Stomach smooth muscle (tissue), 2 donors: ENCODE measurements around the gene NSF.
"Not testable (repeated sequence)": the region's sequence is repeated elsewhere in the genome, so short reads cannot be mapped to it uniquely, and the experiment has no call there.

Experiments
- H3K27ac ChIP-seq: one replicate; pipeline ENCODE4 v1.7.0; 2013; ENCODE audit warnings: mild to moderate bottlenecking, low read length, inconsistent platforms
- H3K27me3 ChIP-seq, 2 donors: one replicate each; pipeline ENCODE4 v1.7.0; 2013; ENCODE audit warnings: low read length in 2 of 2; ENCODE audit not compliant: insufficient read depth in 2 of 2, control insufficient read depth in 1 of 2
- H3K36me3 ChIP-seq, 2 donors: one replicate each; pipeline ENCODE4 v1.7.0; 2013; ENCODE audit warnings: low read length in 2 of 2; ENCODE audit not compliant: control insufficient read depth in 2 of 2, insufficient read depth in 2 of 2
- H3K4me1 ChIP-seq: one replicate; pipeline ENCODE4 v1.7.0; 2013; ENCODE audit warnings: low read length; ENCODE audit not compliant: control insufficient read depth, insufficient read depth
- H3K4me3 ChIP-seq, 2 donors: one replicate each; pipeline ENCODE4 v1.7.0; 2013; ENCODE audit warnings: low read length in 2 of 2
- H3K9ac ChIP-seq, 2 donors: one replicate each; pipeline ENCODE4 v1.7.0; 2013; ENCODE audit warnings: low read length in 2 of 2, mild to moderate bottlenecking in 1 of 2
- H3K9me3 ChIP-seq, 2 donors: one replicate each; pipeline ENCODE4 v1.7.0; 2013; ENCODE audit warnings: low read length in 2 of 2; ENCODE audit not compliant: control insufficient read depth in 2 of 2
- donor health status: healthy.
- donor health status: Pancreatic carcinoma.

Gene NSF

DNA sequence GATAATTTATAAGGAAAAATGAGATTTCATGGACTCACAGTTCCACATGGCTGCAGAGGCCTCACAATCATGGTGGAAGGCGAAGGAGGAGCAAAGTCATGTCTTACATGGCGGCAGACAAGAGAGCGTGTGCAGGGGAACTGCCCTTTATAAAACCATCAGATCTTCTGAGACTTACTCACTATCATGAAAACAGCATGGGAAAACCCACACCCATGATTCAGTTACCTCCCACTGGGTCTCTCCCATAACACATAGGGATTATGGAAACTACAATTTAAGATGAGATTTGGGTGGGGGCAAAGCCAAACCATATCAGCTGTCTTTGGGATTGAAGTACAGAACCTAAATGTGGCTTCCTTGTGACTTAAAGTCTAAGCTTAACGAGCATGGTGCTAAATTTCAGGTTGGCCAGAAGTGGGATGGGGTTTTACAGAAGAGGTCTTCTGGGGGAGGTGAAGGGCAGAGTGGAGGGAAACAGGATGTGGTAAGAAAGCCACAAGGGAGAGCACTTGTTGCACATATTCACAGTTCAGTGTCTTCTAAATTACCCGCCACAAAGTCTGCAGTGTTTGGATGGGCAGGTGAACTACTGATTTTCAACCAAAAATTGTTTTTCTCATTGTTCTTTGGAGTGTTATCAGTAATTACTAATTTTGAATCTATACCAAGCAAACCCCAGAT, 38.4 kb downstream of the NSF start:
- not testable (repeated sequence) for H3K4me1 ChIP-seq, H3K36me3 ChIP-seq, H3K9me3 ChIP-seq, H3K9ac ChIP-seq, H3K27me3 ChIP-seq, H3K4me3 ChIP-seq, H3K27ac ChIP-seq

DNA sequence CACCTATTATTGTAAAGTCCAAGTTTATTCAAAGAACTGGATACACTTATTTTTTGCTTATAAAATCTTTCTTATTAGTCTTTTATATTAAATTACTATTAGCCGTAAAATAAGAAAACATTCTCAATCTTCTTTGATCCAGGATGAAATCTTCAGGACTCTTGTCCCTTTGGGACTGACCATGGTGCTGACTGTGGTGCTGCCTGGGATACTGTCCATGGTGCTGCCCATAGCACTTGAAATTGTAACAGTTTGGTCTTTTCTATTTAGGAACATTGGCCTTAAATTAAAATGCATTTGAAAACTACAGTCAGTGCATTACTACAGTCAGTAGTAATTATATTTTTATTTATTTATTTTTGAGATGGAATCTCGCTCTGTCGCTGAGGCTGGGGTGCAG, 41.7 kb downstream of the NSF start:
- H3K9ac ChIP-seq, H3K27ac ChIP-seq, H3K4me3 ChIP-seq, H3K36me3 ChIP-seq, H3K9me3 ChIP-seq, H3K27me3 ChIP-seq, H3K4me1 ChIP-seq: not testable (repeated sequence)

DNA sequence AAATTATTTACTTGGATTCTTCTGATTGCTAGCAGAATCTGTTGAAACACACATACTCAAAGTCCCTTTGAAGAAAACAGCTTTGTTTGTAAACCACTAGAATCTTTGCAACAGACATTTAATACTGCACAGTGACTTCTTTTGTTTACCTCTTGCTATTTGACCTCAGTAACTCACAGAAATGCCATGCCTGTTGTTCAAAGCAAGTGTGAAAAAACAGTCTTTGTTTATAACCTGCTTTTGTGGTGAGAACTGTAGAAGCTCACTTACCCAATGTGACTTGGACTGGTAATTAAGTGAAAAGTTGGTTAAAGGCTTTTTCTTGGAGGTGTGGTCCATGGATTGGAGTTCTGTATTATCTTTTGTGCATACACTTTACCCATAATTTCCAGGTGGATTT, 44.4 kb downstream of the NSF start:
- H3K36me3 ChIP-seq, H3K4me3 ChIP-seq, H3K4me1 ChIP-seq, H3K27ac ChIP-seq, H3K9me3 ChIP-seq, H3K9ac ChIP-seq, H3K27me3 ChIP-seq: not testable (repeated sequence)

DNA sequence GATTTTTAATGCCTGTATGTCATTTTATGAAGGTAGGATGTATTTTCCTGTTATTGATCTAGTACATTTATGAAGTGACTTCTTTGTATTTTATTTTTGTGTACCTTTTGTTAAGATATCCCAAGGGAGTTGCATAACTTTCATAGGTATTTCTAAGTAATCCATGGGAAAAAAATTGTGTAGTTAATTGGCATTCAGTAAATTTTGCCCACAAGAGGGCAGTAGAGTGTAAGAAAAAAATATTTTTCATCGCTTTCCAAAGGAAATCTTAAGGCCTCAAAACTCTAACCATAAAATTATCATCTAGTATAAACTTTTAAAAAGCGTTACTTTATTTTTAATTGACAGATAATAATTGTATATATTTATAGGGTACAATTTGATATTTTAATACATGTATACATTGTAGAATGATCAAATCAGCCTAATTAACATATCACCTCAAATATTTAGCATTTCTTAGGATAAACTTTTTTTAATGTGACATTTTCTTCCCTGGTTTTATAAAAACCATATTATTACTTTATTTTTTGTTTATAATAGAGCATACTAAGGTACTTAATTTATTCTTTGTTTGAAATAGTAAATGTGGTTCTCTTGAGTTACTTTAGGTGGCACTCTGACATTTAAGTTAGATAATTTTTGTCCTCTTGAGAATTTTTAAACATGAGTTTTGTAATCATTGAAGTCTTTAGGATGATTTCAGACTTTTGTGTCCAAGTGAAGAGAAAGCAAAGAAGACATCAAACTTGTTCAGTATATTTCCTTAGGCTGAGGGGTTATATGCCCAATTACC, 51.6 kb downstream of the NSF start:
- H3K36me3 ChIP-seq, H3K9me3 ChIP-seq, H3K27ac ChIP-seq, H3K4me1 ChIP-seq, H3K9ac ChIP-seq, H3K27me3 ChIP-seq, H3K4me3 ChIP-seq: not testable (repeated sequence)

DNA sequence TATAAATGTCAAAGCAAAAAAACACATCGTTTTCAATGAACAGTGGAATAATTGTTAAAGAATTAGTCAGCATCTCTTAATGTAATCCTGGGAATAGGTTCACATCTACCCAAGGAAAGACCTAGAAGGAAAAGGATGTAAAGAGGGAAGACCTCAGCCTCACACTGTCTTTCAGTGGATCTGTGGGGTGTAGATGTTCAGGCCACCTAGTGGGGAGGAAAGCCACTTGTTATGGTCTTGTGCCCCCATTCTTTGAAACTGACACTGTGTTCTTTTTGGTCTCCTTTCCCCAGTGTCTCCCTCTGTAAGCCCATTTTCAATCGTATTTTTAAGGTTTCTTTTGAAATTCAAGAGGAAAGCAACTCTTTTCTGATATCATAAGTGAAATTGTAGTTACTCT, 56.8 kb downstream of the NSF start:
- not testable (repeated sequence) for H3K27ac ChIP-seq, H3K9ac ChIP-seq, H3K4me3 ChIP-seq, H3K36me3 ChIP-seq, H3K4me1 ChIP-seq, H3K9me3 ChIP-seq, H3K27me3 ChIP-seq

DNA sequence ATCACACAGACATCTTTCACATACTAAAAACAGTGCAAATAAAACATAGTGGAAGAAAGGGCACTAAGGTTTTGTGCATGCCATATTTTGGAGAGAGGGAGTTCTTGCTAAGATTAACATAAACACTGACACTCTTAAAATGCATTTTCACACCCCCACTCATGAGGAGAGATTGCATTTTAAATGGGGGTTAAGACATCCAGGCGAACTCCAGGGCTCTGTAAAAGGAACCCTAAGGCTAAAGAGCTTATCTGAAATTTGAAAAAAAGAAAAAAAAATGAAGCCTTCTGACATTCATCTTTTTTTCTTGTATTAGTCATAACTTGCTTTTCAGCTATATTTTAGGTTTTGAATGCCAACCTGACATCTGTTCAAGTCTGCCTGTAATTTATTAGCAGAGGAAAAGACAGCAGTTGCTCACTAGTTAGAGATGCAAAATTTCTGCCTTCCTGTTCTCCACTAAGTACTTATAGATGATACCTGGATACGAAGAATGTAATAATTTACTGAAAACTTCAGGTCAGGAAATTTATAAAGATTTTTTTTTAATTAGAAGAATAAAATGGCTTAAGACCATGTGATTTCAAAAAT, 57.3 kb downstream of the NSF start:
- not testable (repeated sequence) for H3K36me3 ChIP-seq, H3K27ac ChIP-seq, H3K4me3 ChIP-seq, H3K9me3 ChIP-seq, H3K9ac ChIP-seq, H3K27me3 ChIP-seq, H3K4me1 ChIP-seq

DNA sequence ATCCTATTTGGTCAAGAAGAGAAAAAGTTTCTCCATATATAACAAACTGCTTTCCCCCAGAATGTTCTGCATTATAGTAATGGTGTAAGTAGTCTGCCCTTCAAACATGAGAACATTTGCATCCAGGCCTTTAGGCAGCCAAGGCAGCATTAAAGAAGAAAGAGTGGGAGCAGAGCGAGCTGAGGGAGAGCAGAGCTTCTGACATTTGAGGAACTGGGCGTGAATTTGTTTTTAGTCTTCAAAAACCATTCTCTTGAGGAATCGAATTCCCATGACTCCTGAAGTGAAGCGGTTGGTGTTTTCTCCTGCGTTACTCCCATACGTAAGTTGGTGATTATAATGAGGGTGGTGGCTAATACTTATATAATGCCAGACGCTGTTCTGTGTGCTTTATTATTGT, 58.8 kb downstream of the NSF start:
- H3K4me3 ChIP-seq, H3K9ac ChIP-seq, H3K4me1 ChIP-seq, H3K27ac ChIP-seq, H3K9me3 ChIP-seq, H3K36me3 ChIP-seq, H3K27me3 ChIP-seq: not testable (repeated sequence)

DNA sequence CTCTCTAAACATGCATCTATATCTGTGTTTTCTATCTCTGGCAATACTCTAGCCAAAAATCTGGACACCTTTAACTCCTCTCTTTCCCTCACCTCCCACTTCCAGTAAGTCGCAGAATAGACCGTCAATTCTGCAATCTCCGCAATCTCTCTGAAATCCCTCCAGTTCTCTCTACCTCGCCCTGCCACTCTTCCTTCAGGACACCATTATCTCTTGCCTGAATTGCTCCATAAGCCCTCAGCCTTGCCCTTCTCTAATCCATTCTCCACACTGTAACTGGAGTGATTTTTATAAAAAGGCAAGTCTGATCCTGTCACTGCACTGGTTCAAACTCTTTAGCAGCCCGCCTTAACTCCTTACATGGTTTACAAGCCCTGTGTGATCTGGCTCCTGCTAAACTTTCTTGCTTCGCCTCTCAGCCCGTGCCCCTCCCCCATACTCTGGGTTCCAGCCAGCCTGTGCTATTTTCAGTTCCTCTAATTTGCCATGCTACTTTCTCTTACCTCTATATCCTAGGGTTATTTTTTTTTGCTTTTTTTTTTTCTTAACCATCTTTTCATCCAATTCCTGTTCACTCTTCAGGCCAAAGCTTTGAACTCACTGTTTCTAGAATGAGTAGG, 61.7 kb downstream of the NSF start:
- not testable (repeated sequence) for H3K27me3 ChIP-seq, H3K9me3 ChIP-seq, H3K4me1 ChIP-seq, H3K36me3 ChIP-seq, H3K9ac ChIP-seq, H3K4me3 ChIP-seq, H3K27ac ChIP-seq

DNA sequence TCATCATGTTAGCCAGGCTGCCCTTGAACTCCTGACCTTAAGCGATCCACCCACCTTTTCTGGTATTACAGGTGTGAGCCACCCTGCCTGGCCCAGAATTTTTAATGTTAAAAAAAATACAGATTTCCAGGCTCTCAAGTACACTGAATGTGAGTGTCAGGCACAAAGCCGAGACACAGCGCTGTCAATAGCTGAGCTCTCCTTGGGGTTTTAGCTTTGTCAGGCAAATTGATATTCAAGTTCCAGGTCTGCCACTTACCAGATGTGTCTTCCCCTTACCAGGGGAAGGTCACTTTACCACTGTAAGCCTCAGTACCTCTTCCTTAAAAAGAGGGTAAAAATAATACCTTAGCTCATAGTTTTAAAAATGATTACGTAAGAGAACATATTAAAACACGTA, 67.8 kb downstream of the NSF start:
- not testable (repeated sequence) for H3K4me3 ChIP-seq, H3K36me3 ChIP-seq, H3K27ac ChIP-seq, H3K27me3 ChIP-seq, H3K9me3 ChIP-seq, H3K9ac ChIP-seq, H3K4me1 ChIP-seq

DNA sequence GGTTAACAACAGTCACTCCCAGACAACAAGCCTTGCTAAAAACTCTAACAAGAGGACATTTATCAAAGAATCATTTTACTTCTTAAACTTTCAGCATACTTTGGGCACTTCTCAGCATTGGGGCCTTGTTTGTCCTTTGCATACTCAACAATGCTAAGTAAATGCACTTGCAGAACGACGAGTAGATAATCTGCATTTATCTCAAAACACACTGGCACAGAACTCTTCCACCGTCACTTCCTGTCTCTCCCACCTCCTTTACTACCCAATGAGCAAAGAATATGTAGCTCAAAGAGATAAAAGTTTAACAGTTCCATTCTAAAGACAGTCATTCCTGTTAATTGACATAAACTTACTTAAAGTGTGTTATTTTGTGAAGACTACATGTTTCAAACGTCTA, 69.2 kb downstream of the NSF start:
- not testable (repeated sequence) for H3K9ac ChIP-seq, H3K4me1 ChIP-seq, H3K9me3 ChIP-seq, H3K27ac ChIP-seq, H3K36me3 ChIP-seq, H3K27me3 ChIP-seq, H3K4me3 ChIP-seq

DNA sequence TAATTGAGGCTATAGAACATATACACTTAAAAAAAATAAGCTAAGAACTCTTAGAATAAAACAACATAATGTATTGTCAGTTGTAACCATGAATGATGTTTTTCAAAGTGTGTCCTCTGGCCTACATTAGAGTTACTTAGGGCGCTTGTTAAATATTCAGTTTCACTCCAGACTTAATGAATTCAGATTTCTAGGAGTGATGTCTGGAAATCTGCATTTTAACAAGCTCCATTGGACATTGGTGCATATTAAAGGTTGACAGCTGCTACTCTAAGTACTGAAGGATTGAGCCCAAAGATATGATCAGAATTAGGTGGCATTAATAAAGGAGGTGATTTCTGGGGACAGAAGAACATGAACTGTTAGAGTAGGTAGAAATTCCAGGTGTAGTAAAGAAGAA, 72.7 kb downstream of the NSF start:
- H3K9ac ChIP-seq, H3K27me3 ChIP-seq, H3K36me3 ChIP-seq, H3K4me3 ChIP-seq, H3K27ac ChIP-seq, H3K4me1 ChIP-seq, H3K9me3 ChIP-seq: not testable (repeated sequence)
